HUES6 (cell line): ENCODE data around the gene BCAR3.
"Not testable (repeated sequence)": the region's sequence is repeated elsewhere in the genome, so short reads cannot be mapped to it uniquely, and the experiment has no call there.

Experiments used
- H3K27ac ChIP-seq: 2 replicates; pipeline ENCODE4 v1.7.0; 2013; ENCODE audit warnings: low read depth, mild to moderate bottlenecking, low read length, inconsistent platforms
- H3K27me3 ChIP-seq: 2 replicates; pipeline ENCODE4 v1.6.1; 2013; ENCODE audit warnings: low read length; ENCODE audit not compliant: control insufficient read depth, insufficient read depth
- H3K36me3 ChIP-seq: 2 replicates; pipeline ENCODE4 v1.6.1; 2013; ENCODE audit warnings: low read length; ENCODE audit not compliant: control insufficient read depth, insufficient read depth
- H3K4me1 ChIP-seq: 2 replicates; pipeline ENCODE4 v1.6.1; 2013; ENCODE audit warnings: low read length; ENCODE audit not compliant: control insufficient read depth, insufficient read depth
- H3K4me3 ChIP-seq: 2 replicates; pipeline ENCODE4 v1.5.1; 2013; ENCODE audit warnings: low read depth, low read length
- H3K9ac ChIP-seq: one replicate; pipeline ENCODE4 v1.6.1; 2013; ENCODE audit warnings: mild to moderate bottlenecking, low read length
- H3K9me3 ChIP-seq: 2 replicates; pipeline ENCODE4 v1.6.1; 2013; ENCODE audit warnings: low read depth, low read length; ENCODE audit not compliant: control insufficient read depth, insufficient read depth

The BCAR3 gene

GRCh38 chr1:93676427-93676826 is 5.2 kb downstream of the BCAR3 start:
- no peak overlapping the region for H3K9ac ChIP-seq
- H3K4me1 ChIP-seq = peaks cover 41% of the 10 kb centered on the region
- no peaks in the 10 kb centered on the region for H3K27me3 ChIP-seq
- H3K36me3 ChIP-seq = peaks cover 36% of the 10 kb centered on the region
- H3K27ac ChIP-seq = no peak overlapping the region
- no peak overlapping the region for H3K4me3 ChIP-seq
- H3K9me3 ChIP-seq = no peaks in the 10 kb centered on the region

- Histone ChIP-seq H3K27me3 (no peaks in the 10 kb centered on the region), H3K4me1 (peaks cover 41% of the 10 kb centered on the region), H3K4me3 (no peak overlapping the region), H3K9ac (no peak overlapping the region), H3K27ac (no peak overlapping the region), H3K9me3 (no peaks in the 10 kb centered on the region), H3K36me3 (peaks cover 36% of the 10 kb centered on the region)
Observed at GRCh38 chr1:93675931-93676330, 5.7 kb downstream of the BCAR3 start.

- H3K27ac ChIP-seq = no peak overlapping the region
- H3K27me3 ChIP-seq = no peaks in the 10 kb centered on the region
- peaks cover 38% of the 10 kb centered on the region for H3K4me1 ChIP-seq
- no peaks in the 10 kb centered on the region for H3K9me3 ChIP-seq
- H3K4me3 ChIP-seq = no peak overlapping the region
- H3K36me3 ChIP-seq = peaks cover 40% of the 10 kb centered on the region
- H3K9ac ChIP-seq = no peak overlapping the region
Observed at GRCh38 chr1:93675271-93675670, 6.4 kb downstream of the BCAR3 start.

- H3K4me1 ChIP-seq = peaks cover 26% of the 10 kb centered on the region
Observed at GRCh38 chr1:93674071-93674470, 7.6 kb downstream of the BCAR3 start.

GRCh38 chr1:93673163-93673829 is 8.3 kb downstream of the BCAR3 start:
- no peaks in the 10 kb centered on the region for H3K9me3 ChIP-seq
- no peak overlapping the region for H3K27ac ChIP-seq
- H3K4me3 ChIP-seq = no peak overlapping the region
- H3K9ac ChIP-seq = no peak overlapping the region
- H3K4me1 ChIP-seq = peaks cover 23% of the 10 kb centered on the region
- H3K27me3 ChIP-seq = no peaks in the 10 kb centered on the region
- H3K36me3 ChIP-seq = peaks cover 43% of the 10 kb centered on the region

More at GRCh38 chr1:93674071-93674470, 7.6 kb downstream of the BCAR3 start:
- H3K4me3 ChIP-seq, H3K27me3 ChIP-seq, H3K27ac ChIP-seq, H3K9me3 ChIP-seq, H3K9ac ChIP-seq: not testable (repeated sequence)
- peaks cover 42% of the 10 kb centered on the region for H3K36me3 ChIP-seq

- H3K4me1 ChIP-seq = peaks cover 26% of the 10 kb centered on the region
- no peak overlapping the region for H3K4me3 ChIP-seq
- no peaks in the 10 kb centered on the region for H3K9me3 ChIP-seq
- H3K36me3 ChIP-seq = peaks cover 46% of the 10 kb centered on the region
- no peak overlapping the region for H3K27ac ChIP-seq
- H3K27me3 ChIP-seq = no peaks in the 10 kb centered on the region
- no peak overlapping the region for H3K9ac ChIP-seq
Observed at GRCh38 chr1:93672477-93673162, 9.0 kb downstream of the BCAR3 start.

GRCh38 chr1:93672069-93672468 is 9.6 kb downstream of the BCAR3 start:
- Histone ChIP-seq H3K9ac (no peak overlapping the region), H3K36me3 (peaks cover 42% of the 10 kb centered on the region), H3K27ac (no peak overlapping the region), H3K27me3 (no peaks in the 10 kb centered on the region), H3K4me1 (peaks cover 26% of the 10 kb centered on the region), H3K4me3 (no peak overlapping the region), H3K9me3 (no peaks in the 10 kb centered on the region)

- Histone ChIP-seq H3K9ac (no peak overlapping the region), H3K9me3 (no peaks in the 10 kb centered on the region), H3K4me3 (no peak overlapping the region), H3K27me3 (no peaks in the 10 kb centered on the region), H3K4me1 (peaks cover 26% of the 10 kb centered on the region), H3K27ac (no peak overlapping the region), H3K36me3 (peaks cover 40% of the 10 kb centered on the region)
Observed at GRCh38 chr1:93671099-93671621, 10.5 kb downstream of the BCAR3 start.

- H3K27ac ChIP-seq = no peak overlapping the region
- no peaks in the 10 kb centered on the region for H3K27me3 ChIP-seq
- no peak overlapping the region for H3K9ac ChIP-seq
- peaks cover 40% of the 10 kb centered on the region for H3K36me3 ChIP-seq
- no peaks in the 10 kb centered on the region for H3K9me3 ChIP-seq
- no peak overlapping the region for H3K4me3 ChIP-seq
- peaks cover 30% of the 10 kb centered on the region for H3K4me1 ChIP-seq
Observed at GRCh38 chr1:93670141-93670540, 11.5 kb downstream of the BCAR3 start.

- peaks cover 33% of the 10 kb centered on the region for H3K36me3 ChIP-seq
- H3K9ac ChIP-seq = no peak overlapping the region
- H3K27ac ChIP-seq = no peak overlapping the region
- peaks cover 37% of the 10 kb centered on the region for H3K4me1 ChIP-seq
- H3K9me3 ChIP-seq = no peaks in the 10 kb centered on the region
- no peak overlapping the region for H3K4me3 ChIP-seq
- no peaks in the 10 kb centered on the region for H3K27me3 ChIP-seq
Observed at GRCh38 chr1:93669369-93669768, 12.3 kb downstream of the BCAR3 start.

- Histone ChIP-seq H3K4me1 (peaks cover 38% of the 10 kb centered on the region), H3K9ac (no peak overlapping the region), H3K27me3 (no peaks in the 10 kb centered on the region), H3K27ac (no peak overlapping the region), H3K36me3 (peaks cover 30% of the 10 kb centered on the region), H3K9me3 (no peaks in the 10 kb centered on the region), H3K4me3 (no peak overlapping the region)
Observed at GRCh38 chr1:93668951-93669350, 12.7 kb downstream of the BCAR3 start.
